ENCODE measurements around the gene POLN.

- no peak for TF ChIP-seq ATF2 (CRISPR knock-in tag; IDR thresholded peaks at IDR 0.05; ENCODE audit: borderline replicate concordance, low read depth)
- TF ChIP-seq RELA (CRISPR knock-in tag; IDR thresholded peaks at IDR 0.05; ENCODE audit: borderline replicate concordance): no peak
- TF ChIP-seq CTCF (IDR thresholded peaks at IDR 0.05): no peak
Observed at GRCh38 chr4:2182994-2183393, 58.9 kb downstream of the POLN start.

All from WTC11 (cell line).